Small intestine (tissue), 7 donors: Measurements from ENCODE around the gene PSMC6. TPM values are rescaled to one million over a fixed set of nuclear protein-coding genes. Genes with fewer than 3 reads are reported as not detected.
A peak's percentile ranks its signal among the peaks of the same experiment; 100 is the strongest.

ENCODE experiments used
- DNase-seq, 2 donors: peaks; one replicate each; pipeline versions ENCODE4 v3.0.0 to v3.0.0-alpha.2; 2013
- FAIRE-seq: peaks from 2 replicates; lab custom pipeline; 2012; peaks lifted over from hg19 to GRCh38; lab: Jason Lieb, UNC
- H3K27ac ChIP-seq, 3 donors: one replicate each; pipeline ENCODE4 v1.5.1; 2013; ENCODE audit warnings: low read length in 2 of 3, mild to moderate bottlenecking in 2 of 3, control low read depth in 1 of 3, inconsistent platforms in 1 of 3, low read depth in 1 of 3, moderate library complexity in 1 of 3
- H3K27me3 ChIP-seq, 3 donors: one replicate each; pipeline ENCODE4 v1.6.1; 2013; ENCODE audit warnings: low read length in 3 of 3, inconsistent platforms in 1 of 3; ENCODE audit not compliant: control insufficient read depth in 3 of 3, insufficient read depth in 3 of 3
- H3K36me3 ChIP-seq, 3 donors: one replicate each; pipeline ENCODE4 v1.6.1; 2013; ENCODE audit warnings: low read length in 3 of 3, inconsistent platforms in 1 of 3, low read depth in 1 of 3, mild to moderate bottlenecking in 1 of 3, moderate library complexity in 1 of 3; ENCODE audit not compliant: control insufficient read depth in 3 of 3, insufficient read depth in 2 of 3
- H3K4me1 ChIP-seq, 3 donors: one replicate each; pipeline ENCODE4 v1.6.1; 2013; ENCODE audit warnings: low read length in 2 of 3, inconsistent platforms in 1 of 3, low read depth in 1 of 3, mild to moderate bottlenecking in 1 of 3, moderate library complexity in 1 of 3; ENCODE audit not compliant: control insufficient read depth in 3 of 3, insufficient read depth in 2 of 3
- H3K4me3 ChIP-seq, 3 donors: one replicate each; pipeline ENCODE4 v1.5.1; 2013; ENCODE audit warnings: low read length in 3 of 3, control low read depth in 1 of 3, inconsistent platforms in 1 of 3, low read depth in 1 of 3, mild to moderate bottlenecking in 1 of 3, moderate library complexity in 1 of 3
- H3K9me3 ChIP-seq, 2 donors: one replicate each; pipeline ENCODE4 v1.6.1; 2013; ENCODE audit warnings: low read depth in 1 of 2, low read length in 1 of 2; ENCODE audit not compliant: control insufficient read depth in 2 of 2, insufficient read depth in 1 of 2
- WGBS, 3 donors: extraction: QIAGEN DNeasy Blood & Tissue Kit; methylation state at CpG; one replicate each; pipeline ENCODE4 v1.1.7; 2013; 5-methylcytosine and 5-hydroxymethylcytosine counted together
- polyA plus RNA-seq, 4 donors: library from polyadenylated mRNA; stranded (reverse) in 3 of 4; unstranded in 1 of 4; fragments of 200-250 nt in 3 of 4; fragments of 120-200 nt in 1 of 4; gene quantifications; one replicate each; pipeline versions ENCODE4 v1.2.1 to v1.2.3, GENCODE V29; 2013
- donor health status: healthy with polysubstance abuse.
- donor health status: control.
- donor health status: control.
- donor health status: Bipolar disorder and iron deficiency.
- donor health status: healthy.

Gene PSMC6
- polyA plus RNA-seq, 4 donors = 63.8 to 119 (median 87.7) TPM

DNA sequence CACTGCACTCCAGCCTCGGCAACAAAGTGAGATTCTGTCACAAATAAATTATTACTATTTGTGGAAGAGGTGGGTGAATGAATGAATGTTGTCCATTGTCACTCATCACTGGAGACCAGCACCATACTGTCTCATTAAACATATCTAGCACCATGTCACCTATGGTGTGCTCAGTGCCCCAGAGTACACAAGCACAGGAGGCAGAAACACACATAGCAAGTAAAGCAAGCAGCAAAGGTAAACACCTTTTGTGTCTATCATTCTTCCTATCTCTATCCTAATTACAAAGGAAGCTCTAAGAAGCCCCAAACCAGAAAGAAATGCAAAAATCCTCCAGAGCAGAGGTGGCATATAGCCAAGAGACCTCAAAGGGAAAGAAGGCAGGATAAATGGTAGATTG lies 20.8 kb upstream of the PSMC6 start:
- H3K4me1 ChIP-seq = peaks cover 0 to 11% (median 0%) of the 10 kb centered on the region in 3 donors
- no peaks in the 10 kb centered on the region for H3K27me3 ChIP-seq
- DNase-seq (no peak), FAIRE-seq (no peak)
- H3K9me3 ChIP-seq = no peaks in the 10 kb centered on the region
- no peak overlapping the region for H3K27ac ChIP-seq
- H3K4me3 ChIP-seq = no peak overlapping the region
- peaks cover 0 to 9% (median 0%) of the 10 kb centered on the region in 3 donors for H3K36me3 ChIP-seq
- WGBS, 3 donors = 90 to 98% (median 95%) methylated on average over 1 of the region's 1 CpG

- FAIRE-seq = no peak
- H3K4me1 ChIP-seq = peaks cover 3 to 12% (median 10%) of the 10 kb centered on the region in 3 donors
- no peaks in the 10 kb centered on the region for H3K9me3 ChIP-seq
- H3K27ac ChIP-seq = no peak overlapping the region
- no peak for DNase-seq
- peaks cover 0 to 7% (median 0%) of the 10 kb centered on the region in 3 donors for H3K36me3 ChIP-seq
- 80 to 86% (median 83%) methylated on average over 7 of the region's 7 CpGs for WGBS, 3 donors
- H3K4me3 ChIP-seq = no peak overlapping the region
- no peaks in the 10 kb centered on the region for H3K27me3 ChIP-seq
Measured at GRCh38 chr14:52690983-52691760, 15.8 kb upstream of the PSMC6 start.

GRCh38 chr14:52692248-52692962 lies 14.6 kb upstream of the PSMC6 start:
- DNase-seq (peak in 1 of 2 donors; percentile 10), FAIRE-seq (no peak)
- WGBS, 3 donors = 52 to 70% (median 60%) methylated on average over 5 of the region's 5 CpGs
- no peaks in the 10 kb centered on the region for H3K9me3 ChIP-seq
- no peaks in the 10 kb centered on the region for H3K27me3 ChIP-seq
- no peak overlapping the region for H3K27ac ChIP-seq
- H3K4me3 ChIP-seq = peak overlapping the region in 1 of 3 donors; percentile 2
- H3K4me1 ChIP-seq = peaks cover 3 to 16% (median 10%) of the 10 kb centered on the region in 3 donors
- H3K36me3 ChIP-seq = peaks cover 0 to 7% (median 0%) of the 10 kb centered on the region in 3 donors

DNA sequence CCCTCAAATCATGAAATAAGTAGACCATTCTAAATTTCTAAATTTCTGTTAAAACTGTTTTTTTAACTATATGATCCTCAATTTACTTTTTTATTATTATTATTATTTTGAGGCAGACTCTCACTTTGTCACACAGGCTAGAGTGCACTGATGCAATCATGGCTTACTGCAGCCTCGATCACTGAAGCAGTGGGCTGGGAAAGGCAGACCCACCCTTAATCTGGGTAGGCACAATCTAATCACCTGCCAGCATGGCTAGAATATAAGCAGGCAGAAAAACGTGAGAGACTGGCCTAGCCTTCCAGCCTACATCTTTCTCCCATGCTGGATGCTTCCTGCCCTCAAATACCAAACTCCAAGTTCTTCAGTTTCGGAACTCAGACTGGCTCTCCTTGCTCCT lies 14.0 kb upstream of the PSMC6 start:
- Histone ChIP-seq H3K27me3 (no peaks in the 10 kb centered on the region), H3K27ac (no peak overlapping the region), H3K36me3 (peaks cover 0 to 7% (median 0%) of the 10 kb centered on the region in 3 donors), H3K4me1 (peaks cover 3 to 20% (median 10%) of the 10 kb centered on the region in 3 donors), H3K4me3 (no peak overlapping the region), H3K9me3 (no peaks in the 10 kb centered on the region)
- WGBS, 3 donors = 58 to 71% (median 71%) methylated on average over 3 of the region's 3 CpGs
- FAIRE-seq (no peak), DNase-seq (no peak)

DNA sequence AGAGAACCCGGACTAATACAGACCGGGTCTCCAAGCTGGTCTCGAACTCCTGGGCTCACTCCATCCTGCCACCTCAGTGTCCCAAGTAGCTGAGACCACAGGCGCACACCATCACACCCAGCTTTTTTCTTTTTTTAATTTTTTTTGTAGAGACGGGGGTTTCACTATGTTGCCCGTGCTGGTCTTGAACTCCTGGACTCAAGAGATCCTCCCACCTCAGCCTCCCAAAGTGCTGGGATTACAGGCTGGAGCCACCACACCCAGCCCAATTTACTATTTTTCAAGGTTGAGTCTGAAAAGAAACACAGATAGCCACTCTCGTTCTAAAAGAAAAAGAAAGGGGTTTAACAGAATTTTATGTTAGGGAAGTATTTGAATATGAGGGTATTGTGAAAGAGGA lies 13.5 kb upstream of the PSMC6 start:
- DNase-seq (no peak), FAIRE-seq (no peak)
- no peak overlapping the region for H3K4me3 ChIP-seq
- H3K27ac ChIP-seq = no peak overlapping the region
- H3K36me3 ChIP-seq = peaks cover 0 to 7% (median 0%) of the 10 kb centered on the region in 3 donors
- no peaks in the 10 kb centered on the region for H3K27me3 ChIP-seq
- 81 to 88% (median 86%) methylated on average over 7 of the region's 7 CpGs for WGBS, 3 donors
- H3K4me1 ChIP-seq = peaks cover 3 to 22% (median 10%) of the 10 kb centered on the region in 3 donors
- H3K9me3 ChIP-seq = no peaks in the 10 kb centered on the region

GRCh38 chr14:52694761-52695480 lies 12.1 kb upstream of the PSMC6 start:
- Histone ChIP-seq H3K4me3 (peak overlapping the region; percentile 77 to 98 (median 77)), H3K27ac (peak overlapping the region; percentile 98 to 100 (median 98)), H3K36me3 (peaks cover 0 to 7% (median 0%) of the 10 kb centered on the region in 3 donors), H3K9me3 (no peaks in the 10 kb centered on the region), H3K4me1 (peaks cover 3 to 26% (median 10%) of the 10 kb centered on the region in 3 donors), H3K27me3 (no peaks in the 10 kb centered on the region)
- DNase-seq (peak in 1 of 2 donors; percentile 66), FAIRE-seq (no peak)
- WGBS, 3 donors = 0 to 1% (median 0%) methylated on average over 40 to 46 of the region's 46 CpGs

GRCh38 chr14:52695481-52696091 lies 11.4 kb upstream of the PSMC6 start, which contains the start of gene ERO1A:
TSS of gene ERO1A (minus strand) at chr14:52695558. CDS start at chr14:52695481, 77 bp downstream.
- WGBS, 3 donors = 0 to 1% (median 1%) methylated on average over 47 to 78 of the region's 78 CpGs
- Histone ChIP-seq H3K4me1 (peaks cover 3 to 30% (median 10%) of the 10 kb centered on the region in 3 donors), H3K4me3 (peak within 1 kb of the TSS; percentile 77 to 98 (median 77)), H3K36me3 (peaks cover 0 to 7% (median 0%) of the 10 kb centered on the region in 3 donors), H3K27me3 (no peaks in the 10 kb centered on the region), H3K9me3 (no peaks in the 10 kb centered on the region), H3K27ac (peak within 1 kb of the TSS; percentile 98 to 100 (median 98))
- DNase-seq = peak; percentile 90 to 94
- no peak for FAIRE-seq
